Measurements from ENCODE around the gene PATL2.

DNA sequence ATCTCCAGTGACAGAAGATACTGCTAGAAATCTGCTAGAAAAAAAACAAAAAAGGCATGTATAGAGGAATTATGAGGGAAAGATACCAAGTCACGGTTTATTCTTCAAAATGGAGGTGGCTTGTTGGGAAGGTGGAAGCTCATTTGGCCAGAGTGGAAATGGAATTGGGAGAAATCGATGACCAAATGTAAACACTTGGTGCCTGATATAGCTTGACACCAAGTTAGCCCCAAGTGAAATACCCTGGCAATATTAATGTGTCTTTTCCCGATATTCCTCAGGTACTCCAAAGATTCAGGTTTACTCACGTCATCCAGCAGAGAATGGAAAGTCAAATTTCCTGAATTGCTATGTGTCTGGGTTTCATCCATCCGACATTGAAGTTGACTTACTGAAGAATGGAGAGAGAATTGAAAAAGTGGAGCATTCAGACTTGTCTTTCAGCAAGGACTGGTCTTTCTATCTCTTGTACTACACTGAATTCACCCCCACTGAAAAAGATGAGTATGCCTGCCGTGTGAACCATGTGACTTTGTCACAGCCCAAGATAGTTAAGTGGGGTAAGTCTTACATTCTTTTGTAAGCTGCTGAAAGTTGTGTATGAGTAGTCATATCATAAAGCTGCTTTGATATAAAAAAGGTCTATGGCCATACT, 4.1 kb upstream of the PATL2 start:
- TF ChIP-seq POLR2A (IDR thresholded peaks at IDR 0.05; ENCODE audit: low read depth, low read length): no peak
- TF ChIP-seq, protein P1, sequence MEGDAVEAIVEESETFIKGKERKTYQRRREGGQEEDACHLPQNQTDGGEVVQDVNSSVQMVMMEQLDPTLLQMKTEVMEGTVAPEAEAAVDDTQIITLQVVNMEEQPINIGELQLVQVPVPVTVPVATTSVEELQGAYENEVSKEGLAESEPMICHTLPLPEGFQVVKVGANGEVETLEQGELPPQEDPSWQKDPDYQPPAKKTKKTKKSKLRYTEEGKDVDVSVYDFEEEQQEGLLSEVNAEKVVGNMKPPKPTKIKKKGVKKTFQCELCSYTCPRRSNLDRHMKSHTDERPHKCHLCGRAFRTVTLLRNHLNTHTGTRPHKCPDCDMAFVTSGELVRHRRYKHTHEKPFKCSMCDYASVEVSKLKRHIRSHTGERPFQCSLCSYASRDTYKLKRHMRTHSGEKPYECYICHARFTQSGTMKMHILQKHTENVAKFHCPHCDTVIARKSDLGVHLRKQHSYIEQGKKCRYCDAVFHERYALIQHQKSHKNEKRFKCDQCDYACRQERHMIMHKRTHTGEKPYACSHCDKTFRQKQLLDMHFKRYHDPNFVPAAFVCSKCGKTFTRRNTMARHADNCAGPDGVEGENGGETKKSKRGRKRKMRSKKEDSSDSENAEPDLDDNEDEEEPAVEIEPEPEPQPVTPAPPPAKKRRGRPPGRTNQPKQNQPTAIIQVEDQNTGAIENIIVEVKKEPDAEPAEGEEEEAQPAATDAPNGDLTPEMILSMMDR (IDR thresholded peaks at IDR 0.05; ENCODE audit: extremely low read depth in 1 of 2, insufficient read depth in 1 of 2, low read depth in 1 of 2, low read length in 2 of 2): no peak
- TF ChIP-seq, protein P2, sequence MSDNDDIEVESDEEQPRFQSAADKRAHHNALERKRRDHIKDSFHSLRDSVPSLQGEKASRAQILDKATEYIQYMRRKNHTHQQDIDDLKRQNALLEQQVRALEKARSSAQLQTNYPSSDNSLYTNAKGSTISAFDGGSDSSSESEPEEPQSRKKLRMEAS (IDR thresholded peaks at IDR 0.05; ENCODE audit: insufficient read depth, insufficient read length): no peak
- no peak for TF ChIP-seq MYC (IDR thresholded peaks at IDR 0.05; ENCODE audit: low read depth, low read length)
- no peak for TF ChIP-seq POLR2AphosphoS5 (IDR thresholded peaks at IDR 0.05; ENCODE audit: insufficient read depth, low read depth, low read length)
- no peak for TF ChIP-seq EZH2 (IDR thresholded peaks at IDR 0.05; ENCODE audit: borderline replicate concordance, low read depth, low read length, severe bottlenecking)
- no peak for TF ChIP-seq GATA2 (IDR thresholded peaks at IDR 0.05; ENCODE audit: insufficient read depth, insufficient read length, low read depth, low read length)
